PC-3 (cell line): ENCODE data around the gene FOXP1.

Source experiments
- CTCF ChIP-seq: fragments of 300-600 bp; sonication (generic); conservative IDR thresholded peaks from 2 replicates; pipeline ENCODE4 v1.5.1; 2017; ENCODE audit warnings: antibody characterized with exemption, low read depth, mild to moderate bottlenecking, low read length
- EZH2 ChIP-seq: fragments of 300-600 bp; sonication (generic); IDR thresholded peaks from one replicate; pipeline ENCODE4 v1.6.1; 2017; ENCODE audit warnings: antibody characterized with exemption, mild to moderate bottlenecking, low read length; ENCODE audit not compliant: unreplicated experiment
- EZH2phosphoT487 ChIP-seq: fragments of 300-600 bp; sonication (generic); IDR thresholded peaks from 2 replicates; pipeline ENCODE4 v1.6.1; 2018; ENCODE audit warnings: mild to moderate bottlenecking, antibody characterized with exemption, low read length, borderline replicate concordance

GRCh38 chr3:71067977-71068654, 515.4 kb downstream of the FOXP1 start:
- TF ChIP-seq CTCF (no peak), EZH2phosphoT487 (no peak), EZH2 (no peak)
